Measurements from ENCODE around the gene KLF16.

- no peak for TF ChIP-seq EZH2 (IDR thresholded peaks at IDR 0.05; ENCODE audit: low read depth)
- TF ChIP-seq CTCF (conservative IDR thresholded peaks at IDR 0.05) = peak; percentile 84
These were observed 37.3 kb downstream of the KLF16 start for GRCh38 chr19:1825909-1826556.

Measured in PC-9 (cell line).